ENCODE results near the gene TGIF2.
"Not testable (repeated sequence)": the region's sequence is repeated elsewhere in the genome, so short reads cannot be mapped to it uniquely, and the experiment has no call there.

TGIF2 gene

GRCh38 chr20:36629719-36630681 is 56.6 kb downstream of the TGIF2 start:
- in situ Hi-C loops (cut with MboI; ENCODE audit: low sequenced_read_pairs): no loop called here
- DNase-seq (ENCODE audit: low spot score in 2 of 2): no peak
- Histone ChIP-seq H3K27me3 (ENCODE audit: low read depth) (no peaks in the 10 kb centered on the region), H3K36me3 (replicated peaks) (no peaks in the 10 kb centered on the region), H3K9me3 (no peaks in the 10 kb centered on the region), H3K4me3 (no peak overlapping the region), H3K4me1 (no peaks in the 10 kb centered on the region)

- in situ Hi-C loops (cut with MboI; ENCODE audit: low sequenced_read_pairs): no loop called here
- H3K36me3 ChIP-seq (replicated peaks): no peaks in the 10 kb centered on the region
- DNase-seq (ENCODE audit: low spot score in 2 of 2): no peak
These were observed 58.2 kb downstream of the TGIF2 start for GRCh38 chr20:36631646-36632045.

GRCh38 chr20:36632147-36632486 is 58.7 kb downstream of the TGIF2 start:
- Histone ChIP-seq H3K27me3 (ENCODE audit: low read depth) (no peaks in the 10 kb centered on the region), H3K36me3 (replicated peaks) (no peaks in the 10 kb centered on the region), H3K4me3 (no peak overlapping the region), H3K4me1 (no peaks in the 10 kb centered on the region), H3K9me3 (no peaks in the 10 kb centered on the region)
- in situ Hi-C loops (cut with MboI; ENCODE audit: low sequenced_read_pairs): no loop called here
- DNase-seq (ENCODE audit: low spot score in 2 of 2): no peak

More at GRCh38 chr20:36631646-36632045, 58.2 kb downstream of the TGIF2 start:
- no peaks in the 10 kb centered on the region for H3K4me1 ChIP-seq
- H3K27me3 ChIP-seq (ENCODE audit: low read depth): no peaks in the 10 kb centered on the region
- H3K9me3 ChIP-seq: no peaks in the 10 kb centered on the region
- no peak overlapping the region for H3K4me3 ChIP-seq

- H3K9me3 ChIP-seq: no peaks in the 10 kb centered on the region
- no peaks in the 10 kb centered on the region for H3K27me3 ChIP-seq (ENCODE audit: low read depth)
- no peak overlapping the region for H3K4me3 ChIP-seq
- no peak for DNase-seq (ENCODE audit: low spot score in 2 of 2)
- H3K4me1 ChIP-seq: no peaks in the 10 kb centered on the region
- in situ Hi-C loops (cut with MboI; ENCODE audit: low sequenced_read_pairs): no loop called here
- no peaks in the 10 kb centered on the region for H3K36me3 ChIP-seq (replicated peaks)
These were observed 59.3 kb downstream of the TGIF2 start for GRCh38 chr20:36632487-36633284.

- DNase-seq (ENCODE audit: low spot score in 2 of 2): no peak
- Histone ChIP-seq H3K27me3 (ENCODE audit: low read depth) (no peaks in the 10 kb centered on the region), H3K4me3 (no peak overlapping the region), H3K4me1 (no peaks in the 10 kb centered on the region), H3K36me3 (replicated peaks) (no peaks in the 10 kb centered on the region), H3K9me3 (no peaks in the 10 kb centered on the region)
- in situ Hi-C loops (cut with MboI; ENCODE audit: low sequenced_read_pairs): no loop called here
These were observed 59.9 kb downstream of the TGIF2 start for GRCh38 chr20:36633285-36633772.

- in situ Hi-C loops (cut with MboI; ENCODE audit: low sequenced_read_pairs): no loop called here
These were observed 60.9 kb downstream of the TGIF2 start for GRCh38 chr20:36634342-36634741.

GRCh38 chr20:36638876-36639400 is 65.5 kb downstream of the TGIF2 start:
- H3K27me3 ChIP-seq (ENCODE audit: low read depth); H3K4me3 ChIP-seq; DNase-seq (ENCODE audit: low spot score in 2 of 2); H3K9me3 ChIP-seq; H3K36me3 ChIP-seq (replicated peaks); H3K4me1 ChIP-seq; in situ Hi-C loops (cut with MboI; ENCODE audit: low sequenced_read_pairs): not testable (repeated sequence)

More at GRCh38 chr20:36634342-36634741, 60.9 kb downstream of the TGIF2 start:
- no peak overlapping the region for H3K4me3 ChIP-seq
- H3K9me3 ChIP-seq: no peaks in the 10 kb centered on the region
- no peaks in the 10 kb centered on the region for H3K4me1 ChIP-seq
- H3K27me3 ChIP-seq (ENCODE audit: low read depth): no peaks in the 10 kb centered on the region
- no peaks in the 10 kb centered on the region for H3K36me3 ChIP-seq (replicated peaks)
- DNase-seq (ENCODE audit: low spot score in 2 of 2): no peak

- H3K9me3 ChIP-seq: no peaks in the 10 kb centered on the region
- in situ Hi-C loops (cut with MboI; ENCODE audit: low sequenced_read_pairs): no loop called here
- H3K4me3 ChIP-seq: no peak overlapping the region
- H3K36me3 ChIP-seq (replicated peaks): no peaks in the 10 kb centered on the region
- no peak for DNase-seq (ENCODE audit: low spot score in 2 of 2)
- H3K27me3 ChIP-seq (ENCODE audit: low read depth): no peaks in the 10 kb centered on the region
- H3K4me1 ChIP-seq: peaks cover 7% of the 10 kb centered on the region
These were observed 68.1 kb downstream of the TGIF2 start for GRCh38 chr20:36641506-36641843.

GRCh38 chr20:36642136-36642535 is 68.7 kb downstream of the TGIF2 start:
- in situ Hi-C loops (cut with MboI; ENCODE audit: low sequenced_read_pairs): no loop called here
- H3K36me3 ChIP-seq (replicated peaks): no peaks in the 10 kb centered on the region
- DNase-seq (ENCODE audit: low spot score in 2 of 2): no peak
- peaks cover 7% of the 10 kb centered on the region for H3K4me1 ChIP-seq
- no peak overlapping the region for H3K4me3 ChIP-seq
- H3K27me3 ChIP-seq (ENCODE audit: low read depth): no peaks in the 10 kb centered on the region
- H3K9me3 ChIP-seq: no peaks in the 10 kb centered on the region
